Uterus (tissue), 2 donors: Measurements from ENCODE around the gene CA14.

Experiments used
- POLR2A ChIP-seq, 2 donors: fragments of 450-650 bp; IDR thresholded peaks; one replicate each; pipeline ENCODE4 v1.6.1; 2016; ENCODE audit warnings: antibody characterized with exemption in 2 of 2, mild to moderate bottlenecking in 1 of 2, moderate library complexity in 1 of 2
- TF ChIP-seq, protein P1 (sequence below), 4 experiments: fragments of 200-600 bp in 2 of 4; fragments of 450-650 bp in 2 of 4; sonication (generic) in 2 of 4; IDR thresholded peaks; one replicate each; pipeline ENCODE4 v1.5.1; 2016 to 2019; ENCODE audit warnings: antibody characterized with exemption in 4 of 4, mild to moderate bottlenecking in 2 of 4, moderate library complexity in 1 of 4

DNA sequence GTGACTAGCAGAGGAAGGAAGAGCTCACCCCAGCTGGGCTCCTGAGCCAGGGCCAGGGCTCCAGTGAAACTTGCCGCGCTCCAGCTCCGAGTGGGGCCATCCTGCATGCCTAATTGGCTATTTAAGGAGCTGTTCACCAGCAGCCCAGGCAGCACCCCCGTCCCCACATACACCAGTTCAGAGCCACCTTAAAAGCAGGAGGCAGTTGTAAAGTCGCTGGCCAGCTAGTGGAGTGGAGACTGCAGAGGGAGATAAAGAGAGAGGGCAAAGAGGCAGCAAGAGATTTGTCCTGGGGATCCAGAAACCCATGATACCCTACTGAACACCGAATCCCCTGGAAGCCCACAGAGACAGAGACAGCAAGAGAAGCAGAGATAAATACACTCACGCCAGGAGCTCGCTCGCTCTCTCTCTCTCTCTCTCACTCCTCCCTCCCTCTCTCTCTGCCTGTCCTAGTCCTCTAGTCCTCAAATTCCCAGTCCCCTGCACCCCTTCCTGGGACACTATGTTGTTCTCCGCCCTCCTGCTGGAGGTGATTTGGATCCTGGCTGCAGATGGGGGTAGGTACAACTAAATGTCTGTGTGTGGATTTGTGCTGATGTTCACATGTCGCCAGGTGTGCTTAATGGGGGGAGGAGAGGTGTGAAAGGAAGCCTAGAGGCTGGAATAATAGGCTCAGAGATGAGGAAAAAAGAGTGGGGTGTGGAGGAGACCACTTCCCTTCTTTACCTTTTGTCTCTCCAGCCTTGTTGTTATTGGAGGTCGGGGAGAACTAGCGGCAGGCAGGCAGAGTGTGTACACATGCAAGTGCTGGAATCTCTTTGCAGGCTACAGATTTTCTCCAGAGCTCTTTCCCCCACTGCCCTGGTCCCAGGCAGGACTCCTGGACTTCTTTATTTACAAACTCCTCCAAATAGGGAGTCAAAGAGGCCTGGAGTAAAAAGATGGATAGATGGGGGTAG lies at the start of gene CA14:
- TF ChIP-seq, protein P1, sequence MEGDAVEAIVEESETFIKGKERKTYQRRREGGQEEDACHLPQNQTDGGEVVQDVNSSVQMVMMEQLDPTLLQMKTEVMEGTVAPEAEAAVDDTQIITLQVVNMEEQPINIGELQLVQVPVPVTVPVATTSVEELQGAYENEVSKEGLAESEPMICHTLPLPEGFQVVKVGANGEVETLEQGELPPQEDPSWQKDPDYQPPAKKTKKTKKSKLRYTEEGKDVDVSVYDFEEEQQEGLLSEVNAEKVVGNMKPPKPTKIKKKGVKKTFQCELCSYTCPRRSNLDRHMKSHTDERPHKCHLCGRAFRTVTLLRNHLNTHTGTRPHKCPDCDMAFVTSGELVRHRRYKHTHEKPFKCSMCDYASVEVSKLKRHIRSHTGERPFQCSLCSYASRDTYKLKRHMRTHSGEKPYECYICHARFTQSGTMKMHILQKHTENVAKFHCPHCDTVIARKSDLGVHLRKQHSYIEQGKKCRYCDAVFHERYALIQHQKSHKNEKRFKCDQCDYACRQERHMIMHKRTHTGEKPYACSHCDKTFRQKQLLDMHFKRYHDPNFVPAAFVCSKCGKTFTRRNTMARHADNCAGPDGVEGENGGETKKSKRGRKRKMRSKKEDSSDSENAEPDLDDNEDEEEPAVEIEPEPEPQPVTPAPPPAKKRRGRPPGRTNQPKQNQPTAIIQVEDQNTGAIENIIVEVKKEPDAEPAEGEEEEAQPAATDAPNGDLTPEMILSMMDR (IDR thresholded peaks at IDR 0.05): no peak
- TF ChIP-seq POLR2A (IDR thresholded peaks at IDR 0.05): no peak
